Hematopoietic multipotent progenitor cell (in vitro differentiated cells): ENCODE measurements around the gene CFAP141. TPM values are rescaled to one million over a fixed set of nuclear protein-coding genes. Genes with fewer than 3 reads are reported as not detected.
"Not testable (repeated sequence)": the region's sequence is repeated elsewhere in the genome, so short reads cannot be mapped to it uniquely, and the experiment has no call there.

Source experiments
- DNase-seq, 3 donors: peaks; one replicate each; pipeline ENCODE4 v3.0.0-alpha.2; 2011 to 2015; ENCODE audit warnings: low read depth in 2 of 3, low spot score in 2 of 3
- total RNA-seq: library from RNA; depleted of rRNA; stranded (reverse); fragments of >200 nt; gene quantifications from one replicate; pipeline ENCODE4 v1.2.3, GENCODE V29; 2012

Gene CFAP141
- total RNA-seq: not detected

DNA sequence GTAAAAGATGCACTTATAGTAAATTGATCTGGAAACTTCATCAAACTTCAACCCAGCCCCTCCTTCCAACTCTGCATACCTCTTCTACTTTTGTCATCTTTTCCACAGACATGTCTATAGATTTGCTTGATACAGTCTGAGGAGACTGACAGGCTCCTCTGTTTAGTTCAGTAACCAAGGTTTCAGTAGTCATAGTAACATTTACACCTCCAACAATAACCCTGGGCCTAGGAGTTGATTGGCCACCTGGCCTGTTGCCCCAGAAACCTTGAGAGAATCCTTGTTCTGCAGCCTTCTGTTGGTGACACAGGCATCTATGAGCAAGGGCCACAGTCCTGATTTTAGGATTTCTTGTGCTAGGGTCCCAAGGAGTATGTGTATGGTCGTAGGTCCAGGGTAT, at the start of gene CFAP141:
Gene CFAP141, minus strand, starts transcription at position 138 of the 400 bp plus-strand sequence. Its CDS starts 26 bp downstream, at position 112.
- peak in 1 of 3 donors; percentile 43 for DNase-seq

DNA sequence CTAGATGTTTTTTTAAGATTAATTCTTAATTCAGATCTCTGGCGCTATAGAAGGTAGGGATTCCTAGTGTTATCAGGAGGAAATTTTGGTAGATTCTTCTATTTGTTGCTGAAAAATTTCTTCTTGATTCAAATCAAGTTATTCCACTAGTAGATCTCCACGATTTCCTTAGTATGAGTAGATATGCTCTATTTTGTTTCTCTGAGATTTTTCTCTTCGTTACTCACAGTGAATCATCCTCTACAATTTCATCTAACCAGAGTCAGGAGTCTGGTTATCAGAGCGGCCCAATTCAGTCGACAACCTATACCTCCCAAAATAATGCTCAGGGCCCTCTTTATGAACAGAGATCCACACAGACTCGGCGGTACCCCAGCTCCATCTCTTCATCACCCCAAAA, 47.5 kb upstream of the CFAP141 start:
- no peak for DNase-seq

DNA sequence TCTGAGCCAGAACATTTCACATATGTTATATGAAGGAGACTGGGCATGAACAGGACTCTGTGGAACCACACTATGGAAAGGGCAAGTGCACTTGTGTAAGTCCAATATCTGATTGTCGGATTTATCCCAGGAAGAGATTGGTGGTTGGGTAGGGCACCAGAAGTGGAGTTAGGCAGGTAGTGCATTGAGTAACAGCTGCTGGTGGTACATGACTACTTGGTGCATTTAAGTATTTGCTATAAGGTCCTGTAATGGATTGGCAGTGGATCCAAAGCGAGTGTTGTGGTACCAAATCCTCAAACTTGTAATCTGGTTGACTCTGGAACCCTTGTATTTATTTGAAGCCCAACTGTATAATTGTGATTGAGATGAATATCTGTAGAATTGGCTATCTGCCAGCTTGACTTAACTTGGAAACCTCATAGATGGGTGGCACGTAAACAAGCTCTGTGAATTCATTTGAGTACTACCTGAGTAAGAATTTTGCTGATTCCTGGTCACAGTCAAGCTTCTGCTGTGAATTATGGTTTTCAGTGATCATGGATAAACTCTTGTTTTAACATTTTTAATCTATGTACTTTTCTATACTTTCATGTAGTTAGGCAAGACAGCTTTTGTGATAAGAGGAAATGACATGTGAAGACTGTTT, 35.7 kb upstream of the CFAP141 start:
- no peak for DNase-seq

DNA sequence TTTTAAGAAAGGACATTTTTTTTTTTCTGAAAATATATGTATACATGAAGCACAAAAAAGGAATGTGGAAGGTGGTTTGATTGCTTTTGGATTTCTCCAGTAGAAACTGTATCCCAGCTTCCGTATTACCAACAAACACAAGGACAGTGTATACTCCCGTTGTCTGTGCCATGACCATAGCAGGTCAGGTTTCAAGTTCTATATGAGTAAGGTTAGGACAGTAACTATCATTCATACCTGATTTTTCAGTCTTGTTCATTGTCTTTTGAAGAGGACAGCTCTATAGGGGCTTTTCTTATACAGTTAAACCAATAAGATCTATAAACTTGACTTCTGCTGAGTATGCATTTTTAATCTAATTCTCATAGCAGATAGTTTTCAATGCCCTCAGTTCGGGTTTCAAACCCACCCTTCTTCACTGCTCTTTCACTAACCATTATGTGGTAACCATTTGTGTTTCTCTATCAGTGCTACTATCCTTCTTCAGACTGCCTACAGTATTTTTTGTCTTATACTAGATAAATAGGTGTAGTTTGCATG, 34.2 kb upstream of the CFAP141 start:
- no peak for DNase-seq

DNA sequence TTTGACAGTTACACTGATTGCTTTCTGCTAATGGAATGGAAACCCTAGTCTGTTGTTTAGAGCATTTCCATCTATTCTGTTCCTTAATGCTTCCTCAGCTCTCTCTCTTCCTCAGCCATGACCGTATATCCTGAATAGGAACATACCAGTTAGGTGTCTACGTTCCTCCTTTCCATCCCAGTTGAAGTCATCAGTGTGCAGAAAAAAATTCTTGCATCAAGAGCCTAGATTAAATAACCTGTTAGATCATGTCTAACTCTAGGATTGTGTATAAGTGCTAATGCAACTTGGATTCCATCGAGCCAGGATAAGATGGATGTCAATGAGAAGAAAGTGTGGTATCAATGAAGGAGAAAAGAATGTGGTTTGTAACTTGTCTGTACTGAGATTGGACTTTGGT, 33.4 kb upstream of the CFAP141 start:
- no peak for DNase-seq

DNA sequence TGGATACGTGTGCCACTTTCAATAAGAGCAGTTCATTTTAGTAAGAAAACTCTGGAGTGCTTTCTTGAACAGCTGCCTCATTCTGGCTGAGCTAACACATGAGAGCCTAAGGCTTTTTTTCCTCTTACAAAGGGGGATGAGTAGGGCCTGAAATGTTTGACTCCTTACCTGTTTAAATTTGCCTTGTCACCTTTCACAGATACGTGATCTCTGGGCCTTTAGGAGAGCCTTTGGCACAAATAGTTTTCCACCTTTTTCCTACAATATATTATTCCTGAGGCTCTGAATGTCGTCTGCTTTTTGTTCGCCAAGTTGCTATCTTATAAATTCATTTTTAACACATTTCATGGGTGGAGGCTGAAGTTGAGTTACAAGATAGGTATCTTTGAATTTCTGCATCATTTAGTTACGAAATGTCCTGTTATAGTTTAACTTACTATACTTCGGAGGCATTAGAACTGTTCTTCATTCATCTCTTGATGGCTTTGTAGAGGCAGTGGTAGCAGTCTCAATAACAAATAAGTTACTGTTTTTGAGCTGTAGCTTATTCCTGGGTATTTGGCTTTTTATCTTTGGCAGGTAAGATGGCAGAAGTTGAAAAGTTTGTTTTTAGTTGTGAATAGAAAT, 31.9 kb upstream of the CFAP141 start:
- no peak for DNase-seq

DNA sequence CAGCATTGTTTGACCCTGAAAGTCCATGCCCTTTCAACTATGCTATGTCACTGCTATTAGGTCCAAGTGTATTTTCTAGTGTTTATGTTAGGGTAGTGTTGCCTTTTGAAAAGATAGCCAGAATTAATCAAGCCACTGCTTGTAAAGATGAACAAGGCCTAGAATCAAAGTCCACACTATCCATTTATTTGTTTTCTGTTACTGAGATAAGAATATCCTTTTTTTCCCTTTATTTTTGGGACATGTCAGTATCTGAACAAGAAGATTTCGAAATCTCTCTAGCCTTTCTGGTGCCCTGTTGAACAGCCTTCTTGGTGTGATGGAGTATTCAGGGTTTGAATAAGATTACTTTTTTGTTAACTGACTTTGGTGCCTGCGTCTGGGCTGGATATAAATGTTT, 31.3 kb upstream of the CFAP141 start:
- no peak for DNase-seq

DNA sequence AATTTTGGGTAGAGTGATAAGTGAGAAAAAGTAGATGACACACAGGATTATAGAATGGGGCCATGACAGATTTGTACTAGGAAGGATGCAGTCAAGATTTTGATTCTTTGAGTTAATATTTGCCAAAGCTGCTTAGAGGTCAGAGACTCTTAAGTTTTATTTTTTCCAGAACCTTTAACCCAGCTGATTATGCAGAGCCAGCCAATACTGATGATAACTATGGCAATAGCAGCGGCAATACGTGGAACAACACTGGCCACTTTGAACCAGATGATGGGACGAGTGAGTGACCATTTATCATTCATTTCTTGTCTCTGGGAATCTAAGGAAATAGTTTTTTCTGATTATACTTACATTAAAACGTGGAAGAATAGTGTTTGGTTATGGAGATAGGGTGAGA, 30.7 kb upstream of the CFAP141 start:
- no peak for DNase-seq

DNA sequence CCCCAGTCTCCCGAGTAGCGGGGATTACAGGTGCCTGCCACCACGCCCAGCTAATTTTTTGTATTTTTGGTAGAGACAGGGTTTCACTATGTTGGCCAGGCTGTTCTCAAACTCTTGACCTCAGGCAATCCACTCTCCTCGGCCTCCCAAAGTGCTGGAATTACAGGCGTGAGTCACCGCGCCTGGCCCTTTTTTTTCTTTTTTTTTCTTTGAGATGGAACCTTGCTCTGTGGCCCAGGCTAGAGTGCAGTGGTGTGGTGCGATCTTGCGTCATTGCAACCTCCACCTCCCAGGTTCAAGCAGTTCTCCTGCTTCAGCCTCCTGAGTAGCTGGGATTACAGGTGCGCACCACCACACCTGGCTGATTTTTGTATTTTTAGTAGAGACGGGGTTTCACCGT, 27.0 kb upstream of the CFAP141 start:
- not testable (repeated sequence) for DNase-seq

DNA sequence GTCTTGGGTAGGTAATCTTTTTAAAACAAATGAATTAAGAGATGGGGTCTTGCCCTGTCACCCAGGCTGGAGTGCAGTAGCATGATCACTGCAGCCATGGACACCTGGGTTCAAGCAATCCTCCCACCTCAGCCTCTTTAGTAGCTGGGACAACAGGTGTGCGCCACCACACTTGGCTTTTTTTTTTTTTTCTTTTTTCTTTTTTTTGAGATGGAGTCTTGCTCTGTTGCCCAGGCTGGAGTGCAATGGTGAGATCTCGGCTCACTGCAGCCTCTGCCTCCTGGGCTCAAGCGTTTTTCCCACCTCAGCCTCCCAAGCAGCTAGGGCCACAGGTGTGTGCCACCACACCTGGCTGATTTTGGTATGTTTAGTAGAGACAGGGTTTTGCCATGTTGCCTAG, 25.0 kb upstream of the CFAP141 start:
- not testable (repeated sequence) for DNase-seq

DNA sequence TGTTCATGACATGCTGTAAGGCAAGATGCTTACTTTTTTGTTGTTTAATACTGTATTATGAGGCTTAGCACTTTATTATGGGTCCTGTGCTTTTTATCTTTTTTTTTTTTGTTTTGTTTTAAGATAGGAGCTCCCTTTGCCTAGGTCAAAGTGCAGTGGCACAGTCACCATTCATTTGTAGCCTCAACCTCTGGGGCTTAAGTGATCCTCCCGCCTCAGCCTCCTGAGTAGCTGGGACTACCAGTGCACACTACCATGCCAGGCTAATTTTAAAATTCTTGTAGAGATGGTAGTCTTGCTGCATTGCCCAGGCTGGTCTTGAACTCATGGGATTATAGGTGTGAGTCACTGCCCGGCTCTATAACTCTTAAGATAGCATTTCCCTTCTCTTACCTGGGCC, 19.2 kb upstream of the CFAP141 start:
- no peak for DNase-seq

DNA sequence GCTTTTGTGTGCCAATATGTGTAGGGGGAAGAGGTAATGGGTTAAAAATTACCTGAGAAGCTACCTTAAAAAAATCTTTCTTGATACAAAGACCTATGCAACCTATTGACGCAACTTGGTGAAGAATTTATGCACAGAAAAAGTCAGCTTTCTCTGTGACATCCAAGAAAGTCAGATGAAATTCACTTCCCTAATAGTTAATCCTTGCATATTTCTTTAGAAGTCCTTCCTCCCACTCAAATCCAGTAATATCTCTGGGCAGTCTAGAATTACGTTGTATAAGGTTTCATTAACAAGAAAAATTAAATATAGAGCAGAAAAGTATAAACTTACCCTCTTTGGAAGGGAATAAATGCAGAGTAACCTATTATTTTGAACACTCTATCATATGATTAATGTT, 17.5 kb upstream of the CFAP141 start:
- DNase-seq: no peak

DNA sequence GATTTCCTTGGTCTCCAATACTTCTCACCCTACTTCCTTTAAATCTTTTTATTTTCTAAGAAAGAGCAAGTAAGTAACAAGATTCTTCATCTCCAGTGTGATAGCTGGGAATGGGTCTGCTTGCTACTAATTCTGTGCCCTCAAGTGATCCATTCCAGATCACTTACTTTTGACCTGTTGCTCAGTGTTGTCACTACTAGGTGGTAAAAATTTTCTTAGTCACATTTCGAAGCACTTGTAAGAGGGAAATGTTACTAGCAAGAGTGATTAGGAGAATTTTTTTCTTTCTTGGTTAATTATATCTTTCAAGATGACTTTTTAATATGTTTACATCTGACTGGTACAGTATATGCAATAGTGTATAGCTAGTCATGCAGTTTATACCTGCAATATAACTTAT, 16.8 kb upstream of the CFAP141 start:
- no peak for DNase-seq

DNA sequence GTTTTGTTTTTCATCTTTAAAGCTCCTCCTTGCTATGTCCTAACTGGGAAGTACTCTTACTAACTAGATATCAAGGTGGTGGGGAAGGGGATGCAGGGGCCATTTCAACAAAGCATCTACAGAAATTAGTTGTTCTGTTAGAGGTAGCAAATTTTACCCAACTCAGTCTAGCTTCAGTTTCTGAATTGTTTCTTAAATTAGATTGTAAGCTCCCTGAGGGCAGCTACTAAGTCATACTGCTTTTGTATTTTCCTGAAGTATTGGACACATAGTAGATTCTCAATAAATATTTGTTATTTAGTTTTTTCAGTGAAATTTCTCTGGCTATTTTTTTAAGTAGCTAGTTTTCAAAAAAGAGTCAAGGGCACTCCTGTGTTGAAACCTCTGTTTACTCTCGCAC, 16.4 kb upstream of the CFAP141 start:
- no peak for DNase-seq

DNA sequence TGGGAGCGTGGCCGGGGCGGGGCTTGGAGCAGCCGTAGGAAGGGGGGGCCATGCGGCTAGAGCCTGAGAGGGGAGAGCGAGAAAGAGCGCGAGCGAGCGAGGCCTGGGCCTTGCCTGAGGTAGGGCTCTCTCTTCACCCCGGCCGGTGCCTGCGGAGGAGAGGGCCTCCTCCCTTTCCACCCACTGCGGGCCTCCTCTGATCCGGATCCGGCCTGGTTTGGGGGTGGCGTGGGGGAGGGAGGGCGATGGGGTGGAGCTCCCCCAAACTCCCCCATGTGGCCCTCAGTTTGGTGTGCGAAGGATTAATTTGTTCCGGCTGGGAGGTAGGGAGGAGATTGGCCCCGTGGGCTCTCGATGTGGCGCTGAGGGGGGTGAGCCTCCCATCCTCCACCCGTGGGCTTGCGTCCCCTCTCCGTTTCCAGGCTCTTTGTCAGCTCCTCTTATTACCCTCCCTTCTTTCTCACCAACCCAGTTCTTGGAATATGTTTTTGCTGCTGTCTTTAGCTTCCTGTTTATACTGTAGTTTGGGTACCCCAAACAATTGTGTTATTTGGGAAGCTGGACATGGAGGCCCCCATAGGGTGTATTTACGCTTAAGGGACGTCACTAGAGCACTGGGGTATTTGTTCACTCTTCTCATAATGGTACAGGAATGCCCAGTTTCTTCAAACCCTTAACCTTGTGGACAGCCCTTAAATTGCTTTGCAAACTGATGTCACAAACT, 15.3 kb upstream of the CFAP141 start:
- DNase-seq: peak; percentile 51 to 88 (median 79)

DNA sequence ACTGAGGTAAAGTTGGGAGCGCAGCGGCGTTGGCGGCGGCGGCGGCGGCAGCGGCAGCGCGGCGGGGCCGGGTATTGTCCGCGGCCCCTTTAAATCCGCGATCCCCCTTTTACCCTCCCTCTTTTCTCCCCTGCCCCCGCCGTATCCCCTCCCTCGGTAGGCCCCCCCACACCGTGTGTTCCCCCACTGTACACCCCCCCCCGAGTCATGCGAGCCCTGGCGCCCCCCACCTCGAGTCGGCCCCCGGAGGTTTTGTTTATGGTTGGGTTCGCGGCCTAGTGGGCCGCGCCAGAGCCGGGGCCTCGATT, 14.8 kb upstream of the CFAP141 start:
- no peak for DNase-seq

DNA sequence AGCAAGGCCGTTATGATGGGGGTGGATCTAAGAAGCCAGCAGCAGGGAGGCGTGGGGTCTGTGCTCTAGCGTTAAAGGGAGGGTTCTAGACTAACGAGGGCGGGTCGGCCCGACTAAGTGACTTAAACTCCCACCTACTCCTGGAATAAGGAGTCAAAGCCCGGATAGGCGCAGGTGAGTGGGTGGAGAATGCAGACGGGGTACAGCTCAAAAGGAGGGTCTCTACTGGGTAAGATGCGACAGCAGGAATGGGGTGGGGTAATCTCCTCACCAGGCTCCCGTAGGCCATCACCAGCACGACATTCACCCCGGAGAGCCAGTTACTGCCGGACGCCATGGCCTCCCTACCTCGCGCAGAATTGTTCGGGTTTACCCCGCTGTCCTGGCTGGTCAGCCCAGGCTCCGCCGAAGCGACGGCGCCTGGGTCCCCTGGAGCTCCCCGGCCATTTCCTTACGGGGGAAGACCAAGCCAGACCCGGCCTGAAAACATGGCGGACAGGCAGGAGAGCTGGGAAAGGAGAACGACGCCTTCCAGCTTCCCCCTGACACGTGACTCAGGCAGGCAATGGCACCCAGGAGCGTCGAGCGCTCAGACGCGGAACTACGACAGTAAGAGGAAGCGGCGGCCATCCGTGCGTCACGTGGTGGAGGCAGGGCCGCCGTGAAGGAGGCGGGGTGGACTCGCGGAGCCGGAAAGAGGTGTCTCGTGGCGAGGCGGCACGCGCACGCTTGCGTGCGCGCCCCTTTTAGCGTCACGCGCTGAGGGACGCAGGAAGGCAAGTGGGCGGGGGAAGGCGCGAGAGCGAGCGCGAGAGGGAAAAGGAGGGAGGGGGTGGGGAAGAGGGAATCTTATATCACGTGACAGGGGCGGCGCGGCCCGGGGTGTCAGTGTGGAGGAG, 14.2 kb upstream of the CFAP141 start, which contains the start of gene UBAP2L:
Gene UBAP2L, plus strand, starts transcription at position 885 of the 899 bp plus-strand sequence. CDS start 4,169 bp downstream, outside the sequence.
- DNase-seq: peak; percentile 97 to 99 (median 99)

DNA sequence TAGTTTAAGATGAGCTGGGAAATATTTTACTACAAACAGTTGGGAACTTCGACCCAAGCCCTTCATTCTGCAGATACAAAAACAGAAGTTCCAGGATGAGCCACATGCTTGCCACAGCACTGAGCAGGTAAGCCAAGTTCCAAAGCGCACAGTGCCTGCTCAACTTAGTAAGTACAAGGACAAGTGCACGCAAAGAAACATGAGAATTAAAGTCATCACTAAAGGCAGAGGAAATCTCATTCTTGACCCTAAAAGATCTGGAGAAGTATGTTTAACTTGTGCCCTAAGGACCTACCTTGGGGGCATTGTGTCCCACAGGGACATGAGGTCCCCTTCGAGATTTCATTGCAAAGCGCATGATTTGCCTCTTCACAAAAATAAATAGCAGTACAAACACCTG, 13.4 kb upstream of the CFAP141 start:
- peak in 2 of 3 donors; percentile 12 to 33 for DNase-seq

DNA sequence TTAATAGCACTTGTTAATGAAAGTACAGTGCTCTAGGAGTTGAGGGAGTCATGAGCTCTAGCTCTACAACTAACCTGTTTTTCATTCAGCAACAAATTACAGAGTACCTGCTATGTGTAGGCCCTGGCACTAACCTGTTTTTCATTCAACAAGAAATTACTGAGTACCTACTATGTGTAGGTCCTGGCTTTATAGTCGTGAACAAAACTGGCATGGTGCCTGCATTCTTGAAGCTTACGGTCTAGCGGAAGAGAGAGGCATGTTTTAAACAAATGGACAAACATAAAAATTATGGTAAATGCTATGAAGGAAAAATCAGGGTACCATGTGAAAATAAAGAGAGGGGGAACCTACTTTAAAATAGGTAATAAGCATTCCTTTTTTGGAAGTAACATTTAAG, 12.4 kb upstream of the CFAP141 start:
- no peak for DNase-seq

DNA sequence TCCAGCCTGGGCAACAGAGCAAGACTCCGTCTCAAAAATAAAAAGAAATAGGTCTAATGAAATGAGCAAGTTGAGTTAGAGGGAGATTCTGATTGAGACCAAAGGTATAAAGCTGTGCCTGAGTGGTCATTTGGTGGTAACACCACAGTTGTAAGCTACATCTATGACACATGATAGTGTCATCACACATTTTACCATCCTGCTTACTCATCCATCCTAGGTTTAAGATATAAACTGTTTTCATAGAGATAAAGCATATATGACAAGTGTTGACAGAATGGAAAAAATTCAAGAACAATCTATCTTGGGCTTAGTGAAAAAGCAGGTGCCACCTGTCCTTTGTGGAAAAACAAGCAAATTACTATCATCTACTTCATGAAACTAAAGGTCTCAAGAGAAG, 7.1 kb upstream of the CFAP141 start:
- no peak for DNase-seq

DNA sequence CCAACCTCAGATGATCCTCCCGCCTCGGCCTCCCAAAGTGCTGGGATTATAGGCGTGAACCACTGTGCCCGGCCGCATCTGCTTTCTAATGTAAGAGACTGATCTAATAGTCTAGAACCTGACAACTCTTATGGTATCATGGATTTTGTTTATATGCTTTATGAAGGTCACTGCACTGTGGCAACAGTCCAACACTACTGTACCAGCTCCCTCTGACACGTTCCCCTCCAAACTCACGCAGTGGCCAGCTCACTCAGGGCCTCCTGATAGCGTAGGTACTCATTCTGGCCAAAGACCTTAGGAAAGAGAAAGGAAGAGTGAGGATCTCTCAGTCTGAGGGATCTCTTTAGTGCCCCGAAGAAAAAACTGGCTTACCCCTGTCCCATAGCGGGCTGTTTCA, 6.0 kb upstream of the CFAP141 start:
- no peak for DNase-seq
